Left forelimb (tissue), 1 donor: ENCODE measurements around the gene PAX6.
A peak's percentile ranks its signal among the peaks of the same experiment; 100 is the strongest.

Experiments
- DNase-seq: peaks from one replicate; pipeline ENCODE4 v3.0.0-alpha.2; 2018; ENCODE audit warnings: low spot score

PAX6 gene

DNA sequence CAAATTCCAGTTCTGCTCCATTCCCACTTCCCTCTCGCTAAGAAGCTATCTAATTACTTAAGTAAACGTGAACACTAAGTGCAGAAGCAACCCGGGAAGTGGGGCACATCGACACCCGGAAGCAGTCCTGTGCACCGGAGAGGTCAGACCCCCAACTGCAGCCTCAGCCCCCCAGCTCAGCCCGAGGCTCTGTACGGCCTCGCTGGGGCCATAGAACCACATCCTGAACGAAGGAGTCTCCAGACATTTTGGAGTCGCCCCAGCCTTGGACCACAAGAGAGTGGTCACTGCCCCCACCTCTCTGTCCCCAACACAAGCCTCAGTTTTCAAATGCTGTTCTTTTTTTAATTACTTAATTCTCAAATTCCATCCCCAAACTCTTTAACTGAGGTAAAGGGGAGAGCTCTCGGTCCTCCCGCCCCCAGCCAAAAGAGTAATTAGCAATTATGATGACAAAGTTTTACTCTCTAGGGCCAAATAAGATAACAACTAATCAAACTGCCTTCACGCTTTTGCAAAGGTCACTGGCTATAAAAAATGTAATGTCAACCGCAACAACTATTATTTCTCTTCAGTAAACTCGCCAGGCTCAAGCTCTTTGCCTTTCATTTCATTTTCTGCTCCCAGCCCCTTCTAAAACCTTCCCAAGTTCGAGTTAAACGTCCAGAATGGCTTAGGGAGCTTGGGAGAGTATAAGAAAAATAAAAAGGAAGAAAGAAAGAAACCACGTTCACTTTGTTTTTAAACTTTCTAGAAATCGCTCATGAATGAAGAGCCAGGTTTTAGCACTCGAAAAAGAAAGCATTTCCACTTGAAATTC lies 2.2 kb downstream of the PAX6 start:
- DNase-seq: peak; percentile 60

DNA sequence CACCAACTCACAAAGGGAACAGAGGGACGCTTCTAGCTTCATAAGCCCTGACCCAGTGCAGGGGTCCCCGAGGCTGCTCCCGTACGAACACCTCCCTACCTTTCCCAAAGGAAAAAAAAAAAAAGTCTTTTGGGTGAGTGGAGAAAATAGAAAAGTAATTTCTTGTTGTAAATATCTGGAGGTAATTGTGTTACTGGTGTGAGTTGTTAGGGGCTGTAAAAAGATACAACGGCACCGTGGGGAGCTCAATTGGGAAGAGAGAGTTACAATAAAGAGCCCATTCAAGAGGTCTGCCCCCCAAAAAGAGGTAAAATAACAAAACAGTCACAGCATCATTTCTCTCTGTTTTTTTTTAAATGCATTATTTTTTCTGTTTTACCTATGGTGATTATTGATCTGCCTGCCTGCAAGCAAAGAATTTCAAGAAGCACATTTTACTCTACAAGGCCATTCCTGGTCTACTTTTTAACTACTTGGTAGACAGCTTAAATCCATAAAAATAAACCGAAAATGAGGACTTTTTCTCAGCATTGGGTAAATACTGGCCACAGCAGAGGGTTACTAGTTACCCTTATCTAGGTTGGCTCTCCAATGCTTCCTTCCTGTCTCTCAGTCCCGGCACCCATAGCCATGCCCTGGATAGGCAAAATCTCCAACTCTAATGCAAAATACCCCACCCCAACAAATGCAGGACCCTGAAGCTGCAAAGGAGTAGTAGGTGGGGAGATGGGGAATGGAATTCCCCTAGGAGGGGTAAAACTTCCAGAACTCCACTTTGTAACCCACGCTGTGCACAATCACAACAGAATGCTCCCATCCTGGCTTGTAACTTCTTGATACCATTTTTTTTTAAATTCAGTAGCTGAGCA lies 3.1 kb downstream of the PAX6 start:
- no peak for DNase-seq

DNA sequence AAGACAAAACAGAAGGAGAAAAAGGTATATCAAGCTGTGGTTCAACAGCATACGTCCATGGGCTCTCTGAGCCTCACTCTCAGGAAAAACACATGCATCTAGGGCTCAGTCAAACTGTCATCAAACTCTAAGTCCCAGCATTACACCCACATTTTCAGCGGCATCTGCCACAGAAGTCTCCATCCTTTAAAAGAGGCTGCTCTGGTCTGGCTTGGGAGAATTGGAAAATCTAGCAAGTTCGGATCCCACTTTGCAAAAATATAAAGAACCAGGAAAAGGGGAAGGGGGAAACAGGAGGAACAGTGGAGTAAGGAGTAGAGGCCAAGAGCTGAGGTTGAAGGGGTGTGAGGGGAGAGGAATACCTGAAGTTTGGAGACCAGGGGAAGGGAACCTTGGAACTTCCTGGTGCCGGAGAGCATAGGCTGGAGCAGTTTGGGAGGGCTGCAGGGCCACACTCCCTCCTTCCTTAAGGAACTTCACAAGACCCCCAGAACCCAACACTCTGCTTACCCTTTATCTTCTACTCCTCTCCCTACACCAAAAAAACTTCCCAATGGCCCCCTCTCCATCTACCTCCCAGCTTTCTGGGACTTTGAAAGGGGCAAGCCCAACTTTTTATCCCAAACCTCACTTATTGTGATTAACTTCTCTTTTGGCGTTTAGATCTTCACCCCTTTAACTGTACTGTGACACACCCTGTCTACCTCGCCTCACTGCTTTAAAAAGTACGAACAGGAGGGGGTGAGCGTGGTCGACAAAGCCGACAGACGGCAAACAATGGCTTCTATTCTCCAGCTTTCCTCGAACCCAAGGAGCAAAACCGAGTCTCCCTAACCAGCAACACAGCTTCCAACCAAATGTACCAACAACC lies 4.0 kb downstream of the PAX6 start:
- no peak for DNase-seq

DNA sequence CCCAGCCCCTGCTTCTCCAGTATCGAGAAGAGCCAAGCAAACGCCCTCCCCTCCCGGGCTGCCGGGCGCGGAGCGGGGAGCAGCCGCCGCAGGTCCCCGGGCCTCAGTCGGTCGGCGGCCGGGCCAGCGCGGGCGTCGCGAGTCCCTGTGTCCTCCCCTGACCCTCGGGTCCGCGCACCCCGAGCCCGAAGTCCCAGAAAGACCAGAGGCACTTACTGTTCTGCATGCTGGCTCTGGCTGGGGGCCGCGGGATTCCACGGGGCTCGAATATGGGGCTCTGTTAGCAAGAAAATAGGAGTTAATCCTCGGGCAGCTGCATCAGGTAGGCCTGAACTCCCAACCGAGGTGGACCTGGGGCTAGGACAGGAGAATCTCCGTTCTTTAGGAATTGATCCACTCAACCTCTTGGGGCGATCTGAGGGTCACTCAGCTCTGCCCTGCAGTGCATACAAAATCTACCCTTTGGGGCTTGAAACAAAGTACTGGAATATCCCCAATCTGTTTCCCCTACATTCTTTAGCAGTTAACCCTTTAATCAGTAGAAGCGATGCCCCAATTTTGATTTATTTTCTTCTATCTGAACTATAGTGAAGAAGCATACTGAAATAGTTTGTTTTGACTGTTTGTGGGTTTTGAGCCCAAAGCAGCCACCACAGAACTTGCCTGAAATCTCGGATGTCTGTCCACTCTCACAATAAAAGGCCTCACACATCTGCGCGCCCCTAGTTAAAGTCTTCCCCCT lies 4.8 kb downstream of the PAX6 start:
- peak; percentile 64 for DNase-seq

DNA sequence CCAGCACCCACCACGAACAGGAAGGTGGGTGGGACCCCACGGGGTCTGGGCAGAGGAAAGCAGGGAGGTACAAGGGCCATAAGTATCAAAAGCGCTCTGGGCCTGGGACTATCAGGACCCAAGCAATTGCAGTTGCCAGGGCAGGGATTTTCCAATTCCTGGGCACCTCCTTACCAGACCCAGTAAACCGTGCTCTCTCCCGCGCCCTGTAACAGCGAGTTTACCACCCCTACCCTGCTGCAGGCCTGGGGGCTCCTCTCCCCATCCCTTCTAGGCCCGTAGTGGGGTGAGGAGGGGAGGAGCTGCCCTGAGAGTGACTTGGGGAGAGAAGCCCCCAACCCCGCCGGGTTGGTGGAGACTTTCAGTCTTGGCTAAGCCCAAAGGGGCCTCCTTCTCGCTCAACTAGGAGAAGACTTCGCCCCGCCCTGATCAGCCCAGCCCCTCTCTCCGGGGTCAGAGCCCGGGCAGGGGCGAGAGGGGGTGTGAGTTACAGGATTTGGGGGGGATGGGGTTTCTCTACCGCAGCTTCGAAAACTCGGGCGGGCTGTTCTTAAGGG lies 5.4 kb downstream of the PAX6 start:
- no peak for DNase-seq

DNA sequence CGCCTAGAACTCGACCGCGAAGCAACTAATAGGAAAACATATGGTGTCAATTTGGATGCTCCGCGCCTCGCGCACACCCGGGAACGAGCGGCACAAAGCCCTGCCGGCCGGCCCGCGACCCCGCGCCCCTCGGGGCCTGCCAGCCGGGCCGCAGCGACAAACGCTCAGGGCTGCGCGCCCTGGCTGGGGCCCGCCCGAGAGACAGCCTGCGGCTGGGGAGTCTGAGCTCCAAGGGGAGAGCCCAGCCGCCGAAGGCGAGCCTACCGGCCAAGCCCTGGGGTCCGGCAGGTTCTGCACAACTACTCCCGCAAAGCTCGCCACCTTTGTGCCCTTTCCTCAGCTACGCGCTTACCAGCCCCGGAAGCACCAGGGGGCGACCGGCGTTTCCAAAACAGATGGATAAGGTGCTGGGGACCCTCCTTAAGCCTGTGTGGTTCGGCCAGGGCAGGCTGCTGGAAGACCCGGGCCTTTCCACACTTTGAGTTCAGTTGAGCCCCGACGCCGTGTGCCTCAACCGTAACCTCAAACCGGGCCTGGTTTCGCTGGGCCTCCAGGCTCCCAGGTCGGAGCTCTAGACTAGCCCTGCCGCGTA lies 6.0 kb downstream of the PAX6 start:
- peak; percentile 60 for DNase-seq

DNA sequence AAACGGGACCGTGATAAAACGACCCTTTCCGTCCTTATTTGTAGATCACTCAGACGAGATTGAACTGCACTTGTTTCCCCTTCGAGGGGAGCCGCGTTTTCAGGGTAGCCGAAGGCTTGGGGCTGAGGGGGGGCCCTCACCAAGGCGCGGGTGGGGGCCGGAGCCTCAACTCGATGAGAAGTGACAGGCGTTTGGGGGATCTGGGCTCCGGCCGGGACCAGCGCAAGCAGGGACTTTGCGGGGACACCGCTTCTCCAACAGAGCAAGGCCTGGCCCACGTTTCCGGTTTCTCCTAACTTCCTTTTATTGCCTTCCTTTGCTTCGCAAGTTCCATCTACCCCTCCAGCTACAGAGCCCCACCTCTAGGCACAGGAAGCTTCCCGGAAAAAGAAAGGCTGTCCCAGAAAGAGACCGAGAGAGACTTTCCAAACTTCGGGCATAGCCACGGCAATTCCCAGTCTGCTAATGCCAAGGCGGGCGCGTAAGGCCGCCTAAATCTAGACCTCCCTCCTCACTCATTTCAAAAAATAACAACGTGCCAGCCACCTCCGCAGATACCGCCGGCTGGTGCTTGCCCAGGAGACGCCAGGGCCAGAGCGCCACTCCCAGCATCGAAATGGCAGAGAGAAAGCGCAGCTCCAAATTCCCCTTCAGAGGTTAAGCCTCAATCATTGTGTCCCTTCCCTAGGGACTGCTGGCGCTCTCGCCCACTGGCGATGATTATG lies 6.6 kb downstream of the PAX6 start:
- DNase-seq: peak; percentile 64

DNA sequence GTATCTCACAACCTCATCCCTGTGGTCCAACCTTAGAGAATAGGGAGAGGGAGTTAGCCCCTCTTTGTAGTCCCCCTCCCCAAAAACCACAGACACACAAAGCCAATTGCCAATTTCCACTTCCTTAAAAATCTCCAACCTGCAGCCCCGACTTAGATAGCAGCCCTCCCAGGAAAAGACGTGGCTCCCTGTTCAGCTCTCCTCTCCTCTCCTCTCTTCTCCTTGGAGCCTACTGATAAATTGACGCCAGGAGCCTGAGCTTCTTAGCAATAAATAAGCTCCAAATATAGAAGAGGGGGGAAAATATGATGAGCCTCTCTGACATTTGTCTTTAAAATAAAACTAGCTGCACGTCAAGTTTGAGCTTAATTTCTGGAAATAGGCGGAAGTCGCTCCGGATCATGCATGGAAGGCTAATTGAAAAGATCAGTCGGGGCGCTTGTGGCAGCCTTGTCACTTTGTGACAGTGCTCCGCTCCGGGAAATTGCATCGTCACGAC lies 7.3 kb downstream of the PAX6 start:
- no peak for DNase-seq

DNA sequence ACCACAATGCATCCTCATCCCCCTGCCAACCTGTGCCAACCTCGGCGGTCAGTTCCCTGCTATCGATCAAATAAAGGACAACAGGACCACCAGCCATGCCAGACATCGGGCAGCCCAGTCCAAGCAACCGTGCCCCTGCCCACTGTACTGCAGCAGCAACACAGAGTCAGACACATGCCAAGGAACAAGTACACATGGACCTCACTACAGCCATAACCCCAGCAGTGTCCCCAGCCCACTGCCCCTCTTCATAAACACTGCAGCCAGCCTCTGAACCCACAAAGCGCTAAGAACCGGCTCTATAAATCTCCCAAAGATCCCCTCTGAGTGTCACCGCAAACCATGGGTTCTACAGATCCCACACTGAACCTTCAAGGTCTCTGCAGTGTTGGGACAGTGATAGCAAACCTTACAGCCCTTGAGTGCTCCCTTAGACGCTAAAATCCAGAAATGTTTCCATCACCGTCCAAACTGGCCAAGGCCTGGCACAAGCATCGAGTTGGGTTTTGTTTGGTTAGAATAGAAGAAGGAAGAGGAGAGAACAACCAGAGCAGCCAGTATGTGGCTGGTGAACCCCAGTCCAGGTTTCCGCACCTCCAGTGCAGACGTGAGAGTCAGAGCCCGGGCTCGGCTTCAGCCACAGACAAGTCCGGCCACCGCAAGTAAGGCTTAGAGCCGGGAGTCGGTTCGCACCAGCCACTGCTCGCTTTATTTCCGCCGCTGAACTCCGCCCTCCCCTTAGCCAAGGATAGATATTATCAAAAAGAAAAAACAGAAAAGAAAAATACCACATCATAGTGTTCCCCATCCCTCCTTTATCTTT lies 7.9 kb downstream of the PAX6 start:
- DNase-seq: peak; percentile 59

DNA sequence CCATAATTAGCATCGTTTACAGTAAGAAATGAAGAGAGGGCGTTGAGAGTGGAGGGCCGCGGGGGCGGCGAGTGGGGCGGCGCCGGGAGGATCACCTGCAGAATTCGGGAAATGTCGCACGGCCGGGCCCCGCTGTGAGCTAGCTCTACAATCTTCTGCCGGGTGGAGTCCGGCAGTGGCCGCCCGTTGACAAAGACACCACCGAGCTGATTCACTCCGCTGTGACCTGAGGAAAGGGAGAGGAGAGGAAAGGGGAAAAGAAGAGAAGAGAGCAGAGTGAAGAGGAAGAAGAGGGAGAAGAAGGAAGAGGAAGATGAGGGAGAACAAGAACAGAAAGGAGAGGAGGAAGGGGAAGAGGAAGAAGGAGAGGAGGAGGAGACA lies 8.5 kb downstream of the PAX6 start:
- no peak for DNase-seq

DNA sequence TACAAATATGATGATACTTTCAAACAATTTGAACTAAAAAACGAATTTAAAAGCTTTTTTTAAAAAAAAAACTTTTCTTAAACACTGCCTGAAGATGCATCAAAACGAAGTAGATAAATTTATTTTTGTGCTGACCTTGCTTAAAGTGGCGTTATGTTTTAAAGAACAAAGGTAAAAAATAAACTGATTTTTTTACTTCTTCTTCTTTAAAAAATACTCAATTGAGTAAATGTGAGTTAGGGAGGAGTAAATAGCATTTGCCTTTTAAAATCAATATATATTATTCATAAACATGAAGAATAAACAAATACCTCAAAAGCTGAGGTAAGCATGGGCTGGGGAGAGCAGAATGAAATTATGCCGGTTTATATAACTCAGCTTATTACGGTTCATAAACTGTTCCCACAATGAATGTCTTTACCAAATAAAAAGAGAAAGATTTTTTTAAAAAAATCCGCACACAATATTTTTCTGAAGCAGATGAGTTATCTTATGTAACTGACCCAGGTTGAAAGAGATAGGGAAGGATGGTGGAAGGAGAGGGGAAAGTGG lies 9.0 kb downstream of the PAX6 start:
- no peak for DNase-seq

DNA sequence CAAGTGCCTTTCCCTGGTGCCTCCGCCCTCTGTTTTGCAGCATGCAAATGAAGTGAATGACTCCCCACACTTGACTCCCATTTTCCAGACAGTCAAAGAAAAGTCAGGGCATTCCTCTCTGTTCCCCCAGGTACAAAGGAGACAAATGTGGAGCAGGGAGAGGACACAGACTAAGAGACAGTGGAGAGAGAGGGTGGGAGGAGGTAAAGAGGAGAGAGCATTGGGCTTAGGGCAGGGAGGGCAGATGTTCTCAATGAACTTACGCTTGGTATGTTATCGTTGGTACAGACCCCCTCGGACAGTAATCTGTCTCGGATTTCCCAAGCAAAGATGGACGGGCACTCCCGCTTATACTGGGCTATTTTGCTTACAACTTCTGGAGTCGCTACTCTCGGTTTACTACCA lies 9.8 kb downstream of the PAX6 start:
- no peak for DNase-seq

DNA sequence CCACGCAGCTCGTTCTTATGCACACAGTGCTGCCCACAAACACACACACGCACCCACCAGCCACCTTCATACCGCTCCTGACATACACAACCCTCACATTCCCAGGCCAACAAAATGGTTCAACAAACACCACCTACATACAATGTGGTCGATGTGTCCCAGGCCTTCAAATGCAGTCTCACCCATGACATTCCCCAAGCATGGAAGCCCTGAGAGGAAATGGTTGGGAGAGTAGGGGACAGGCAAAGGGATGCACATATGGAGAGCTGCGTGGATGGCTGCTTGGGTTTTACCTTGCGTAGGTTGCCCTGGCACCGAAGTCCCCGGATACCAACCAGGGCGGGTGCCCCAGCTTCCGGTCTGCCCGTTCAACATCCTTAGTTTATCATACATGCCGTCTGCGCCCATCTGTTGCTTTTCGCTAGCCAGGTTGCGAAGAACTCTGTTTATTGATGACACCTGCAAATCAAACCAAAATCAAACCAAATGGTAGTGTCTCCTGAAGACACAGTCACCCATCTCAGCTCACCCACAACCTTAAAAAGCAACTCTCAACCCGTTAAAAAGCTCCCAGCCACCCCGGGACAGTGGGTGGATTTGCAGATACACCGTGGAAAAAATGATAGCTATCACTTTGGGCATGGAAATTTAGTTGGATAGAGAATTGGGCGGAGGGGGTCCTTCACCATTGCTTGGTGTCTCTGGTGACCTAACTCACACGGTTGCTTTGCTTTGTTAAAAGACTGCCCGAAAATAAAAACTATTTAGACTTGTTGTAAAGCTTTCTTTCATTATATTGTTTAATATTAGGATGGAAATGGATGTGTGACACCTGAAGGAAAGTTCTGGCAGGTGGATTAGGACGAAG lies 10.5 kb downstream of the PAX6 start:
- no peak for DNase-seq

DNA sequence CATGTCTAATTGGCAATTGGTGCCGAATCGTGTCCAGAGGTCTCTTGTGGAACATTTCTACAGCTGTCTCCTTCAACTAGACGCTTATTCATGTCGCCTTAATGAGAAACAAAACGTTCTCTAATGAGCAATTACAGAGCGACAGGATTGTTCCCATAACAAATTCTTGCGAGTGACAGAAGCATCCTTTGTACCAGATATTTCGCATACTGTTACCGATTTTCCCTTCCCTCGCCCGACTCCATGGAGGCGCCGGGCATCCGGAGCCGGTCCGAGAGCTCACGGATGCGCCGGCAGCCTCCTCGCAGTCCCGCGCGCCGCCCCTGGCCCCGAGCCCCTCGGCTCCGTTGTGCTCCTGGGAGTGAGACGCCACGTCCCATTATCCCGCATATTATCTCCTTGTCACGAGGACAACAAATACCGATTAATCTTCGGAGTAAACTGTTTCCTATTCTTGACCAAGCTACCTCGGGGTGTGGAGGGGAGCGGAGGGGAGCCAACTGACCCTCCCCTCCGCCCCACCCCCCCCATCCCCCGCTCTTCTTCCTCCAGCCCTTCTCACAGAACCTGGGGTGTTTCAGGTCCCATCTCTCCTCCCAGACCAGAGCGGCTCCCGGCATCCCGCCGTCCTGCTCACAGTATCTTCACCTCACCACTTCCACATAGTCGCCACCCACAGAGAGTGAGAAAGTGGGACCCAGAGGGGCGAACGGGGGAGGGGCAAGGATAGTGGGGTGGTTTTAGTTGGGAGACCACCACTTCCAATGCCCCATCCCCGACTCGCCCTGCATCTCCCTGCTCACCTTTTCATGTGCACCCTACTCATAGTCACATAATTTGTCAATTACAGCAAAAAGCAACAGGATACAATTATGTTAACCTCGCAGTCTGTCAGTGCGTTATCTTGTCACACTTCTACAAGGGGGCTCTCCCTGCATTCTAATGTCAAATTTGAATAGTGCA lies 11.4 kb downstream of the PAX6 start:
- peak; percentile 63 for DNase-seq

DNA sequence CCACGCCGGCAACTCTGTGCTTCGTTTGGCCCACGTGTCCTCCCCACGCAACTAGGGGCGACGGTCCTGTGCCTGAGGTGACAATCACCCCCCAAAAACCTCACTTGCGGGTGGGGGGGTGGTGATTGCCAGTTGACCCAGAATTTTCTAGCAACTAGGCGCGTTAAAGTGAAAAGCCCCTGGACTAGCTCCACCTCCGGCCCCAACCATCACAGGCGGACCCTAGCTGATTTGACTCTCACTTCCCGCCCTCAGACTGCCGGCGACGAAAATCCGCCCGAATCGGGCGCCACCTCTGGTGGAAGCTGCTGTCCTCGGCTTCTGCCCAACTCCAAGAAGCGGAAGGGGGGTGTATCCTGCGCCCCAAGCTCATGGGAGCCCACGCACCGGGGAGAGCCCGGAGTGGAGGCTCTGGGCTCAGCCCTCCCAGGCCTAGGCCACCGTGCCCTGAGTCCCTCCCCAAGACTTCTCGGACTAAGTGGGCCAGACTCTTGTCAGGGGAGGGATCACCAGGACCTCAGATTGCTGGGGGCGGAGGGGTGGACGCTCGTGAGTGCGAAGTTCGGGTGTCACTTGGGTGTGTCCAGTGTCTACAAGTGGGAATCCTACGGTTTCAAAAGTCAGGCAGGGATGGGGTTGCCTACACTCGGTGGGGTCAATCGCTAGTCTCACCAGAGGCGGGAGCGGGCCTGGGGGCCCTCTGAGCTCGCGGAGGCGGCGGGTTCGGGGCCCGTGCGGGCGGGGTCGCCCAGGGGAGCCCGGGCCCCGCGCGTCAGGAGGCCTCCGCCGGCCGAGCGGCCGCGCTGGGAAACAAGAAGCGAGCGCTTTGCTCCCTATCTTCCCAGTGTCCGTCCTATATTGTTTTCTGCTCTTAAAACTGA lies 12.3 kb downstream of the PAX6 start:
- peak; percentile 70 for DNase-seq
